PC-3 (cell line): ENCODE measurements around the gene CFAP46. TPM values are rescaled to one million over a fixed set of nuclear protein-coding genes. Genes with fewer than 3 reads are reported as not detected.

Source experiments
- ATAC-seq: fragments of 200-7000 bp; cut with Tn5 transposase; 2 replicates; pipeline ENCODE4 v1.9.1; 2020; ENCODE audit warnings: mild to moderate bottlenecking, moderate library complexity
- BruUV-seq: library from RNA; stranded (reverse); fragments of 400-500 nt; replicated peaks from 2 replicates; lab custom pipeline; 2021; lab: Mats Ljungman, UMichigan
- CTCF ChIA-PET: fragments of 300-600 bp; sonication (Branson Sonifier 250); formaldehyde crosslinking; loops from one replicate; lab custom pipeline; 2022; ENCODE audit warnings: antibody characterized with exemption; lab: Charles Lee
- POLR2A ChIA-PET: fragments of 300-600 bp; sonication (Branson Sonifier 250); formaldehyde crosslinking; loops from one replicate; lab custom pipeline; 2022; ENCODE audit warnings: antibody characterized with exemption; ENCODE audit not compliant: unreplicated experiment; lab: Charles Lee
- DNase-seq: peaks from one replicate; pipeline ENCODE4 v3.0.0-alpha.2; 2015
- H2AFZ ChIP-seq: fragments of 300-600 bp; sonication (generic); 2 replicates; pipeline ENCODE4 v1.6.0; 2016; ENCODE audit warnings: antibody characterized with exemption, low read length
- H3F3A ChIP-seq: fragments of 300-600 bp; sonication (generic); one replicate; pipeline ENCODE4 v1.6.0; 2017; ENCODE audit warnings: antibody characterized with exemption, low read length, control low read depth, mild to moderate bottlenecking; ENCODE audit not compliant: unreplicated experiment
- H3K27ac ChIP-seq: fragments of 300-600 bp; sonication (generic); 2 replicates; pipeline ENCODE4 v1.5.1; 2016; ENCODE audit warnings: mild to moderate bottlenecking, low read length
- H3K27me3 ChIP-seq: fragments of 300-600 bp; sonication (generic); 2 replicates; pipeline ENCODE4 v1.6.1; 2016; ENCODE audit warnings: low read length, mixed read lengths
- H3K36me3 ChIP-seq: fragments of 300-600 bp; sonication (generic); 2 replicates; pipeline ENCODE4 v1.6.1; 2016; ENCODE audit warnings: low read depth, mixed run types, low read length, mixed read lengths
- H3K4me1 ChIP-seq: fragments of 300-600 bp; sonication (generic); 2 replicates; pipeline ENCODE4 v1.5.1; 2016; ENCODE audit warnings: low read length; ENCODE audit not compliant: insufficient read depth
- H3K4me2 ChIP-seq: fragments of 300-600 bp; sonication (generic); 2 replicates; pipeline ENCODE4 v1.6.0; 2016; ENCODE audit warnings: low read length
- H3K4me3 ChIP-seq: fragments of 300-600 bp; sonication (generic); 2 replicates; pipeline ENCODE4 v1.5.1; 2016; ENCODE audit warnings: mild to moderate bottlenecking, low read length, mixed read lengths
- H3K79me2 ChIP-seq: fragments of 300-600 bp; sonication (generic); 2 replicates; pipeline ENCODE4 v1.6.1; 2017; ENCODE audit warnings: low read length, mixed read lengths
- H3K9ac ChIP-seq: fragments of 300-600 bp; sonication (generic); 2 replicates; pipeline ENCODE4 v1.6.0; 2016; ENCODE audit warnings: mild to moderate bottlenecking, low read length
- H3K9me2 ChIP-seq: fragments of 300-600 bp; sonication (generic); replicated peaks from 2 replicates; pipeline ENCODE4 v1.6.1; 2016; ENCODE audit warnings: mixed run types, low read length, mixed read lengths
- H3K9me3 ChIP-seq: fragments of 300-600 bp; sonication (generic); 2 replicates; pipeline ENCODE4 v1.6.1; 2016; ENCODE audit warnings: low read length, mixed read lengths
- H4K20me1 ChIP-seq: fragments of 300-600 bp; sonication (generic); 2 replicates; pipeline ENCODE4 v1.6.1; 2016; ENCODE audit warnings: low read length, mixed read lengths
- EZH2 ChIP-seq: fragments of 300-600 bp; sonication (generic); IDR thresholded peaks from one replicate; pipeline ENCODE4 v1.6.1; 2017; ENCODE audit warnings: antibody characterized with exemption, mild to moderate bottlenecking, low read length; ENCODE audit not compliant: unreplicated experiment
- EZH2phosphoT487 ChIP-seq: fragments of 300-600 bp; sonication (generic); IDR thresholded peaks from 2 replicates; pipeline ENCODE4 v1.6.1; 2018; ENCODE audit warnings: mild to moderate bottlenecking, antibody characterized with exemption, low read length, borderline replicate concordance
- intact Hi-C: fragments of 100-400 bp; cut with micrococcal nuclease; formaldehyde crosslinking; loops from 2 replicates; pipeline ENCODE4 v1.9.0; 2023
- total RNA-seq: library from RNA; depleted of rRNA; stranded (reverse); fragments of >200 nt; gene quantifications from 2 replicates; pipeline ENCODE4 v1.2.3, GENCODE V29; 2014
- TF ChIP-seq, protein P1 (sequence below): fragments of 300-600 bp; sonication (generic); conservative IDR thresholded peaks from 2 replicates; pipeline ENCODE4 v1.5.1; 2017; ENCODE audit warnings: antibody characterized with exemption, low read depth, mild to moderate bottlenecking, low read length

The CFAP46 gene
- total RNA-seq, 1 experiment from 2014 or later: 0.04 TPM

- TF ChIP-seq EZH2 (no peak), EZH2phosphoT487 (no peak)
- TF ChIP-seq, protein P1, sequence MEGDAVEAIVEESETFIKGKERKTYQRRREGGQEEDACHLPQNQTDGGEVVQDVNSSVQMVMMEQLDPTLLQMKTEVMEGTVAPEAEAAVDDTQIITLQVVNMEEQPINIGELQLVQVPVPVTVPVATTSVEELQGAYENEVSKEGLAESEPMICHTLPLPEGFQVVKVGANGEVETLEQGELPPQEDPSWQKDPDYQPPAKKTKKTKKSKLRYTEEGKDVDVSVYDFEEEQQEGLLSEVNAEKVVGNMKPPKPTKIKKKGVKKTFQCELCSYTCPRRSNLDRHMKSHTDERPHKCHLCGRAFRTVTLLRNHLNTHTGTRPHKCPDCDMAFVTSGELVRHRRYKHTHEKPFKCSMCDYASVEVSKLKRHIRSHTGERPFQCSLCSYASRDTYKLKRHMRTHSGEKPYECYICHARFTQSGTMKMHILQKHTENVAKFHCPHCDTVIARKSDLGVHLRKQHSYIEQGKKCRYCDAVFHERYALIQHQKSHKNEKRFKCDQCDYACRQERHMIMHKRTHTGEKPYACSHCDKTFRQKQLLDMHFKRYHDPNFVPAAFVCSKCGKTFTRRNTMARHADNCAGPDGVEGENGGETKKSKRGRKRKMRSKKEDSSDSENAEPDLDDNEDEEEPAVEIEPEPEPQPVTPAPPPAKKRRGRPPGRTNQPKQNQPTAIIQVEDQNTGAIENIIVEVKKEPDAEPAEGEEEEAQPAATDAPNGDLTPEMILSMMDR: no peak
- H3K36me3 ChIP-seq: no peaks in the 10 kb centered on the region
- H3K9me3 ChIP-seq: no peaks in the 10 kb centered on the region
- H3K9ac ChIP-seq: no peak overlapping the region
- intact Hi-C loops: no loop called here
- DNase-seq (no peak), ATAC-seq (no peak)
- H3K27ac ChIP-seq: no peak overlapping the region
- no peak overlapping the region for H2AFZ ChIP-seq
- no peak overlapping the region for H3K4me3 ChIP-seq
- H3K4me1 ChIP-seq: no peaks in the 10 kb centered on the region
- no peaks in the 10 kb centered on the region for H3F3A ChIP-seq
- H3K4me2 ChIP-seq: no peak overlapping the region
- no peaks in the 10 kb centered on the region for H3K9me2 ChIP-seq
- no peaks in the 10 kb centered on the region for H3K27me3 ChIP-seq
- H4K20me1 ChIP-seq: no peaks in the 10 kb centered on the region
- POLR2A ChIA-PET: no interaction called here
- CTCF ChIA-PET: no interaction called here
- BruUV-seq: no TSS peak
- H3K79me2 ChIP-seq: no peaks in the 10 kb centered on the region
Observed at GRCh38 chr10:132810141-132810806, 132.1 kb downstream of the CFAP46 start.

DNA sequence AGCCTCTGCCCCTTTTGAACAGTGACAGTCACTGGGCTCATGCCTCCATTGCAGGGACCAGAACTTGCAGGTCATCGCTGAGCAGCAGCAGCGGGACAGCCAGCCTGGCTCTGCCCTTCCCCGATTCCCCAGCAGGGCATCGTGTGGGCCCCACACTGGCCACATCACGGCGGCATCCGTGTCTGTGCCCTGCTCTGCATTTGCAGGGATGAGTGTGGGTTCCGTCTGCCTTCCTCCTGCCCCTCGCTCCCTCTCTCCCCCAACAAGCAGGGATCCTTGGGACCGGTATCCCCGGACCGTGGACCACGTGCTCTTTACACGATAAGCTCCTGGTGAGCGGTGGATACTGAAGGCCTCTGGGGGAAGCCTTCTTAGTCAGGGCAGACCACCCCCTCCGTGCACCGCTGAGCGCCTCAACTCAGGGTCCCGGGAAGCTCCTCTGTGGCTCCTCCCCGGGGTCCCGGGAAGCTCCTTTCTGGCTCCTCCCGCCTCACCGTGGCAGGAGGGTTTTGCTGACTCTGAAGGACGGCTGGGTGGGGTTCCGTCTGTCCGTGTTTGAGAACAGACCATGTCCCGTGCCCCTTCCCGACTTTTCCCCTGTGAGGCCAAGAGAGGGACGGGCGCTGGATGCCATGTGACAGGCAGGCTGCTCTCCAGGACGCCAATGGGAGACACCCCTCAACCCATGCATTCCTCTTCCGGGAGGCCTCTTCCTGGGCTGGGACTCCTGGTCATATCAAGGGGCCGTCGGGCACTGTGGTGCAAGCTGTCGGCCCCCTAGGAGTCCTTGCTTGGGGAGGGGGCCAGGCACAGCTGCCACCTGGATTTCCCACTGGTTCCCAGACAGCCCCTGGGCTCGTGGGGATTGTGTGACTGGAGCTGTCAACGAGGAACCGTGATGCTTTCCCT, 132.9 kb downstream of the CFAP46 start:
- Histone ChIP-seq H3K4me1 (no peaks in the 10 kb centered on the region), H2AFZ (no peak overlapping the region), H3K4me3 (no peak overlapping the region), H3K27ac (no peak overlapping the region), H4K20me1 (no peaks in the 10 kb centered on the region), H3K9me2 (no peaks in the 10 kb centered on the region), H3F3A (no peaks in the 10 kb centered on the region), H3K36me3 (no peaks in the 10 kb centered on the region), H3K9me3 (no peaks in the 10 kb centered on the region), H3K79me2 (no peaks in the 10 kb centered on the region), H3K4me2 (no peak overlapping the region), H3K27me3 (no peaks in the 10 kb centered on the region), H3K9ac (no peak overlapping the region)
- ATAC-seq (no peak), DNase-seq (no peak)
- TF ChIP-seq EZH2: no peak
- TF ChIP-seq, protein P1: no peak
- TF ChIP-seq EZH2phosphoT487: no peak
- POLR2A ChIA-PET: no interaction called here
- intact Hi-C loops: no loop called here
- BruUV-seq: no TSS peak
- CTCF ChIA-PET: no interaction called here
